ENCODE results near the gene SESTD1.
"Not testable (repeated sequence)": the region's sequence is repeated elsewhere in the genome, so short reads cannot be mapped to it uniquely, and the experiment has no call there.

SESTD1 gene

GRCh38 chr2:179250848-179251504, 13.7 kb downstream of the SESTD1 start:
- H3K9me3 ChIP-seq (ENCODE audit: control insufficient read depth, insufficient read depth, low read depth, low read length) = no peaks in the 10 kb centered on the region
- H3K27ac ChIP-seq (ENCODE audit: low read depth, low read length) = no peak overlapping the region
- H3K4me3 ChIP-seq (ENCODE audit: low read depth, low read length) = no peak overlapping the region
- peaks cover 6% of the 10 kb centered on the region for H3K4me1 ChIP-seq (ENCODE audit: control insufficient read depth, insufficient read depth, low read length)
- no peaks in the 10 kb centered on the region for H3K27me3 ChIP-seq (ENCODE audit: control insufficient read depth, insufficient read depth, low read length)
- no peaks in the 10 kb centered on the region for H3K36me3 ChIP-seq (ENCODE audit: control insufficient read depth, insufficient read depth, low read length)
- no peak overlapping the region for H3K9ac ChIP-seq (ENCODE audit: low read length)

GRCh38 chr2:179250095-179250494, 14.5 kb downstream of the SESTD1 start:
- Histone ChIP-seq H3K9me3 (ENCODE audit: control insufficient read depth, insufficient read depth, low read depth, low read length) (no peaks in the 10 kb centered on the region), H3K9ac (ENCODE audit: low read length) (no peak overlapping the region), H3K4me3 (ENCODE audit: low read depth, low read length) (no peak overlapping the region), H3K4me1 (ENCODE audit: control insufficient read depth, insufficient read depth, low read length) (peaks cover 6% of the 10 kb centered on the region), H3K27ac (ENCODE audit: low read depth, low read length) (no peak overlapping the region), H3K36me3 (ENCODE audit: control insufficient read depth, insufficient read depth, low read length) (no peaks in the 10 kb centered on the region), H3K27me3 (ENCODE audit: control insufficient read depth, insufficient read depth, low read length) (no peaks in the 10 kb centered on the region)

- no peaks in the 10 kb centered on the region for H3K36me3 ChIP-seq (ENCODE audit: control insufficient read depth, insufficient read depth, low read length)
- no peak overlapping the region for H3K27ac ChIP-seq (ENCODE audit: low read depth, low read length)
- peaks cover 6% of the 10 kb centered on the region for H3K4me1 ChIP-seq (ENCODE audit: control insufficient read depth, insufficient read depth, low read length)
- H3K4me3 ChIP-seq (ENCODE audit: low read depth, low read length) = no peak overlapping the region
- H3K9ac ChIP-seq (ENCODE audit: low read length) = no peak overlapping the region
- no peaks in the 10 kb centered on the region for H3K27me3 ChIP-seq (ENCODE audit: control insufficient read depth, insufficient read depth, low read length)
- H3K9me3 ChIP-seq (ENCODE audit: control insufficient read depth, insufficient read depth, low read depth, low read length) = no peaks in the 10 kb centered on the region
Measured at GRCh38 chr2:179248024-179248348, 16.6 kb downstream of the SESTD1 start.

GRCh38 chr2:179247318-179248023, 17.2 kb downstream of the SESTD1 start:
- Histone ChIP-seq H3K27ac (ENCODE audit: low read depth, low read length) (no peak overlapping the region), H3K9ac (ENCODE audit: low read length) (no peak overlapping the region), H3K9me3 (ENCODE audit: control insufficient read depth, insufficient read depth, low read depth, low read length) (no peaks in the 10 kb centered on the region), H3K4me1 (ENCODE audit: control insufficient read depth, insufficient read depth, low read length) (peaks cover 6% of the 10 kb centered on the region), H3K4me3 (ENCODE audit: low read depth, low read length) (no peak overlapping the region), H3K36me3 (ENCODE audit: control insufficient read depth, insufficient read depth, low read length) (no peaks in the 10 kb centered on the region), H3K27me3 (ENCODE audit: control insufficient read depth, insufficient read depth, low read length) (no peaks in the 10 kb centered on the region)

- not testable (repeated sequence) for H3K36me3 ChIP-seq (ENCODE audit: control insufficient read depth, insufficient read depth, low read length); H3K9ac ChIP-seq (ENCODE audit: low read length); H3K27me3 ChIP-seq (ENCODE audit: control insufficient read depth, insufficient read depth, low read length); H3K27ac ChIP-seq (ENCODE audit: low read depth, low read length); H3K4me1 ChIP-seq (ENCODE audit: control insufficient read depth, insufficient read depth, low read length); H3K9me3 ChIP-seq (ENCODE audit: control insufficient read depth, insufficient read depth, low read depth, low read length); H3K4me3 ChIP-seq (ENCODE audit: low read depth, low read length)
Measured at GRCh38 chr2:179245843-179246242, 18.8 kb downstream of the SESTD1 start.

- Histone ChIP-seq H3K27ac (ENCODE audit: low read depth, low read length) (no peak overlapping the region), H3K4me1 (ENCODE audit: control insufficient read depth, insufficient read depth, low read length) (peaks cover 14% of the 10 kb centered on the region), H3K9me3 (ENCODE audit: control insufficient read depth, insufficient read depth, low read depth, low read length) (no peaks in the 10 kb centered on the region), H3K9ac (ENCODE audit: low read length) (no peak overlapping the region), H3K4me3 (ENCODE audit: low read depth, low read length) (no peak overlapping the region), H3K27me3 (ENCODE audit: control insufficient read depth, insufficient read depth, low read length) (no peaks in the 10 kb centered on the region), H3K36me3 (ENCODE audit: control insufficient read depth, insufficient read depth, low read length) (no peaks in the 10 kb centered on the region)
Measured at GRCh38 chr2:179243046-179243445, 21.6 kb downstream of the SESTD1 start.

GRCh38 chr2:179240481-179241451, 23.9 kb downstream of the SESTD1 start:
- Histone ChIP-seq H3K36me3 (ENCODE audit: control insufficient read depth, insufficient read depth, low read length) (no peaks in the 10 kb centered on the region), H3K27me3 (ENCODE audit: control insufficient read depth, insufficient read depth, low read length) (no peaks in the 10 kb centered on the region), H3K9ac (ENCODE audit: low read length) (no peak overlapping the region), H3K4me1 (ENCODE audit: control insufficient read depth, insufficient read depth, low read length) (peaks cover 16% of the 10 kb centered on the region), H3K9me3 (ENCODE audit: control insufficient read depth, insufficient read depth, low read depth, low read length) (no peaks in the 10 kb centered on the region), H3K27ac (ENCODE audit: low read depth, low read length) (no peak overlapping the region), H3K4me3 (ENCODE audit: low read depth, low read length) (no peak overlapping the region)

GRCh38 chr2:179239838-179240237, 24.8 kb downstream of the SESTD1 start:
- Histone ChIP-seq H3K27ac (ENCODE audit: low read depth, low read length) (no peak overlapping the region), H3K36me3 (ENCODE audit: control insufficient read depth, insufficient read depth, low read length) (no peaks in the 10 kb centered on the region), H3K4me3 (ENCODE audit: low read depth, low read length) (no peak overlapping the region), H3K27me3 (ENCODE audit: control insufficient read depth, insufficient read depth, low read length) (no peaks in the 10 kb centered on the region), H3K9me3 (ENCODE audit: control insufficient read depth, insufficient read depth, low read depth, low read length) (no peaks in the 10 kb centered on the region), H3K4me1 (ENCODE audit: control insufficient read depth, insufficient read depth, low read length) (peaks cover 20% of the 10 kb centered on the region), H3K9ac (ENCODE audit: low read length) (no peak overlapping the region)

GRCh38 chr2:179239195-179239594, 25.4 kb downstream of the SESTD1 start:
- Histone ChIP-seq H3K36me3 (ENCODE audit: control insufficient read depth, insufficient read depth, low read length) (no peaks in the 10 kb centered on the region), H3K9me3 (ENCODE audit: control insufficient read depth, insufficient read depth, low read depth, low read length) (no peaks in the 10 kb centered on the region), H3K4me3 (ENCODE audit: low read depth, low read length) (no peak overlapping the region), H3K9ac (ENCODE audit: low read length) (no peak overlapping the region), H3K27ac (ENCODE audit: low read depth, low read length) (no peak overlapping the region), H3K27me3 (ENCODE audit: control insufficient read depth, insufficient read depth, low read length) (no peaks in the 10 kb centered on the region), H3K4me1 (ENCODE audit: control insufficient read depth, insufficient read depth, low read length) (peaks cover 20% of the 10 kb centered on the region)

- H3K4me1 ChIP-seq (ENCODE audit: control insufficient read depth, insufficient read depth, low read length) = peaks cover 20% of the 10 kb centered on the region
Measured at GRCh38 chr2:179238027-179238426, 26.6 kb downstream of the SESTD1 start.

More at GRCh38 chr2:179238027-179238426, 26.6 kb downstream of the SESTD1 start:
- no peaks in the 10 kb centered on the region for H3K27me3 ChIP-seq (ENCODE audit: control insufficient read depth, insufficient read depth, low read length)
- no peak overlapping the region for H3K27ac ChIP-seq (ENCODE audit: low read depth, low read length)
- no peaks in the 10 kb centered on the region for H3K36me3 ChIP-seq (ENCODE audit: control insufficient read depth, insufficient read depth, low read length)
- no peak overlapping the region for H3K9ac ChIP-seq (ENCODE audit: low read length)
- H3K4me3 ChIP-seq (ENCODE audit: low read depth, low read length) = no peak overlapping the region
- no peaks in the 10 kb centered on the region for H3K9me3 ChIP-seq (ENCODE audit: control insufficient read depth, insufficient read depth, low read depth, low read length)
